Measurements from ENCODE around the gene GPR143.

- TF ChIP-seq TAF1 (IDR thresholded peaks at IDR 0.05; ENCODE audit: low read depth) = no peak
- no peak for TF ChIP-seq RAD21 (IDR thresholded peaks at IDR 0.05; ENCODE audit: low read depth)
- TF ChIP-seq TCF12 (IDR thresholded peaks at IDR 0.05; ENCODE audit: low read depth) = no peak
- TF ChIP-seq CEBPB (IDR thresholded peaks at IDR 0.05) = no peak
- TF ChIP-seq YY1 (IDR thresholded peaks at IDR 0.05; ENCODE audit: low read depth) = no peak
- TF ChIP-seq MAX (IDR thresholded peaks at IDR 0.05) = no peak
- no peak for TF ChIP-seq EP300 (IDR thresholded peaks at IDR 0.05; ENCODE audit: borderline replicate concordance)
- TF ChIP-seq REST (IDR thresholded peaks at IDR 0.05; ENCODE audit: low read depth) = no peak
- TF ChIP-seq ZBTB7A (IDR thresholded peaks at IDR 0.05; ENCODE audit: low read depth) = no peak
- no peak for TF ChIP-seq USF1 (IDR thresholded peaks at IDR 0.05)
- no peak for TF ChIP-seq FOXM1 (IDR thresholded peaks at IDR 0.05; ENCODE audit: borderline replicate concordance, low read depth)
- TF ChIP-seq CREB1 (IDR thresholded peaks at IDR 0.05; ENCODE audit: low read depth) = no peak
- no peak for TF ChIP-seq TEAD4 (IDR thresholded peaks at IDR 0.05)
- TF ChIP-seq NFIC (IDR thresholded peaks at IDR 0.05) = no peak
These were observed 19.8 kb upstream of the GPR143 start for GRCh38 chrX:9785254-9785943.
